ENCODE results near the gene KDELR1.

- TF ChIP-seq CTCF (IDR thresholded peaks at IDR 0.05), result no peak
- TF ChIP-seq POLR2A (IDR thresholded peaks at IDR 0.05), result no peak
- TF ChIP-seq EP300 (IDR thresholded peaks at IDR 0.05), result no peak
Measured at GRCh38 chr19:48400018-48400742, 8.8 kb upstream of the KDELR1 start.
